ENCODE results near the gene TCHH. TPM values are rescaled to one million over a fixed set of nuclear protein-coding genes. Genes with fewer than 3 reads are reported as not detected.

TCHH gene
- total RNA-seq, 1 donor from 2014 or later = not detected

DNA sequence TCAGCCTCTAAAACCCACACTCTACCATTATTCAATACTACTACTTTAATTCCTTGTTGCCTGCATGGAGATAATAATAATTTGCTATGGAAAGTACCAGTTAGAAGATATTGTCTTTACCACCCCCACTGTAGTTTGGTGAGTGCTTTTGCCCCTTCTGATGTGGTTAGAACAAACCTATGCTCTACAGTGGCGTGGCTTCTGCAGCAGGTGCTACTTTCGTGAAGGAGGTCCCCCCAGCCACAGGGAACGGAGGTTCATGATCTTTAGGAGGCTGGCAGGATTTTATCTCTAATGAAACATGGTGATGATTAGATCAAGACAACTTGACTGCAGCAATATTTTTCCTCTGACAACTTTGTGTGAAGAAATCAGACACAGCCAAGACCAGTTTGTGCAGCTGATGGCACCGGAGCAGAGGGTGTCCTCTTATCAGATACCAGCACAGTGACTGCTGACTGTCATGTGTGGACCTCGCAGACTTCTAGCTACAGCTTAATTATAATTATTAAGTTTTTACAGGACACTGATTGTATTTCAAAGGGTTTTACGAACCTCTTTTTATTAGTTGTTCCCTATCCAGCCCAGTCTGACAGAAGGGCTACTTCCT is 10.7 kb upstream of the TCHH start:
- TF ChIP-seq, protein P1, sequence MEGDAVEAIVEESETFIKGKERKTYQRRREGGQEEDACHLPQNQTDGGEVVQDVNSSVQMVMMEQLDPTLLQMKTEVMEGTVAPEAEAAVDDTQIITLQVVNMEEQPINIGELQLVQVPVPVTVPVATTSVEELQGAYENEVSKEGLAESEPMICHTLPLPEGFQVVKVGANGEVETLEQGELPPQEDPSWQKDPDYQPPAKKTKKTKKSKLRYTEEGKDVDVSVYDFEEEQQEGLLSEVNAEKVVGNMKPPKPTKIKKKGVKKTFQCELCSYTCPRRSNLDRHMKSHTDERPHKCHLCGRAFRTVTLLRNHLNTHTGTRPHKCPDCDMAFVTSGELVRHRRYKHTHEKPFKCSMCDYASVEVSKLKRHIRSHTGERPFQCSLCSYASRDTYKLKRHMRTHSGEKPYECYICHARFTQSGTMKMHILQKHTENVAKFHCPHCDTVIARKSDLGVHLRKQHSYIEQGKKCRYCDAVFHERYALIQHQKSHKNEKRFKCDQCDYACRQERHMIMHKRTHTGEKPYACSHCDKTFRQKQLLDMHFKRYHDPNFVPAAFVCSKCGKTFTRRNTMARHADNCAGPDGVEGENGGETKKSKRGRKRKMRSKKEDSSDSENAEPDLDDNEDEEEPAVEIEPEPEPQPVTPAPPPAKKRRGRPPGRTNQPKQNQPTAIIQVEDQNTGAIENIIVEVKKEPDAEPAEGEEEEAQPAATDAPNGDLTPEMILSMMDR (conservative IDR thresholded peaks at IDR 0.05) = no peak
- peaks cover 3% of the 10 kb centered on the region for H3K27me3 Mint-ChIP-seq (ENCODE audit: low read depth)
- H3K4me1 Mint-ChIP-seq = no peaks in the 10 kb centered on the region
- no peak for DNase-seq (ENCODE audit: low read depth, low spot score)
- no peaks in the 10 kb centered on the region for H3K36me3 Mint-ChIP-seq (ENCODE audit: low read depth)
- H3K9me3 Mint-ChIP-seq = peaks cover 14% of the 10 kb centered on the region
- no peak overlapping the region for H3K27ac Mint-ChIP-seq (ENCODE audit: unreplicated experiment)
- H3K4me3 Mint-ChIP-seq = no peak overlapping the region

GRCh38 chr1:152118915-152119314 is 3.7 kb upstream of the TCHH start:
- peaks cover 21% of the 10 kb centered on the region for H3K27me3 Mint-ChIP-seq (ENCODE audit: low read depth)
- H3K36me3 Mint-ChIP-seq (ENCODE audit: low read depth) = no peaks in the 10 kb centered on the region
- TF ChIP-seq, protein P1 (conservative IDR thresholded peaks at IDR 0.05) = no peak
- H3K4me3 Mint-ChIP-seq = no peak overlapping the region
- no peak overlapping the region for H3K27ac Mint-ChIP-seq (ENCODE audit: unreplicated experiment)
- no peaks in the 10 kb centered on the region for H3K4me1 Mint-ChIP-seq
- no peak for DNase-seq (ENCODE audit: low read depth, low spot score)
- no peaks in the 10 kb centered on the region for H3K9me3 Mint-ChIP-seq

DNA sequence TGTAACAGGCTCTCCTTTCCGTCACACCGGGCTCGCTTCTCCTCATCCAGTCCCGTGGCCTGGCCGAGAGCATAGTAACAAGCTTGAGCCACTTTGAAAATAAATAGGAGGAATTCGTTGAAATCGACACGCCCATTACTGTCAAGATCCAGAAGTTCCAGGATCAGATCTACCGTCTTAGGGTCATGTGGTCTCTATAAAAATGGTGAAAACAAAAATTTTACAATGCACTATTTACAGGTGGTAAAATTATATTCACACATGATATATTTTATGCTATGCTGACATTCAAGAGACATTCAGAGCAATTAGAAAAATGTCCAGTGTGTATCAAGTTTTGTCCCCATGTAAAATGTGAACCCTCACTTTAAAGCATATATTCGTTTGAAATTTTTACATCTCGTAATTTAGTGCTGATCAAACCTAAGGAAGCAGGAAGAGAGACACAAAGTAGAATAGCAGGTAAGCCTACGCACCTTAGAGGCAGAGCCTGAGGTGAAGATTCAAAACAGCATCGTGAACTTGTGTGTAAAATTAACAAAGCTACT is 2.3 kb downstream of the TCHH start:
- Mint-ChIP-seq H3K36me3 (ENCODE audit: low read depth) (no peaks in the 10 kb centered on the region), H3K27ac (ENCODE audit: unreplicated experiment) (no peak overlapping the region), H3K27me3 (ENCODE audit: low read depth) (peaks cover 21% of the 10 kb centered on the region), H3K4me1 (no peaks in the 10 kb centered on the region), H3K9me3 (no peaks in the 10 kb centered on the region), H3K4me3 (no peak overlapping the region)
- TF ChIP-seq, protein P1 (conservative IDR thresholded peaks at IDR 0.05) = no peak
- no peak for DNase-seq (ENCODE audit: low read depth, low spot score)

- no peaks in the 10 kb centered on the region for H3K9me3 Mint-ChIP-seq
- H3K4me1 Mint-ChIP-seq = no peaks in the 10 kb centered on the region
- H3K27me3 Mint-ChIP-seq (ENCODE audit: low read depth) = peaks cover 21% of the 10 kb centered on the region
- TF ChIP-seq, protein P1 (conservative IDR thresholded peaks at IDR 0.05) = no peak
- no peaks in the 10 kb centered on the region for H3K36me3 Mint-ChIP-seq (ENCODE audit: low read depth)
- H3K4me3 Mint-ChIP-seq = no peak overlapping the region
- no peak for DNase-seq (ENCODE audit: low read depth, low spot score)
- H3K27ac Mint-ChIP-seq (ENCODE audit: unreplicated experiment) = no peak overlapping the region
Measured at GRCh38 chr1:152112101-152112884, 3.0 kb downstream of the TCHH start.

- Mint-ChIP-seq H3K4me1 (no peaks in the 10 kb centered on the region), H3K9me3 (no peaks in the 10 kb centered on the region), H3K27me3 (ENCODE audit: low read depth) (peaks cover 18% of the 10 kb centered on the region), H3K4me3 (no peak overlapping the region), H3K36me3 (ENCODE audit: low read depth) (no peaks in the 10 kb centered on the region), H3K27ac (ENCODE audit: unreplicated experiment) (no peak overlapping the region)
- TF ChIP-seq, protein P1 (conservative IDR thresholded peaks at IDR 0.05) = no peak
- no peak for DNase-seq (ENCODE audit: low read depth, low spot score)
Measured at GRCh38 chr1:152111515-152111968, 3.7 kb downstream of the TCHH start.

Data from neural crest cell (in vitro differentiated cells).